ENCODE data around the gene RCAN1. TPM values are rescaled to one million over a fixed set of nuclear protein-coding genes. Genes with fewer than 3 reads are reported as not detected.

The RCAN1 gene
- total RNA-seq, 1 donor from 2014 or later, result 11.1 TPM

DNA sequence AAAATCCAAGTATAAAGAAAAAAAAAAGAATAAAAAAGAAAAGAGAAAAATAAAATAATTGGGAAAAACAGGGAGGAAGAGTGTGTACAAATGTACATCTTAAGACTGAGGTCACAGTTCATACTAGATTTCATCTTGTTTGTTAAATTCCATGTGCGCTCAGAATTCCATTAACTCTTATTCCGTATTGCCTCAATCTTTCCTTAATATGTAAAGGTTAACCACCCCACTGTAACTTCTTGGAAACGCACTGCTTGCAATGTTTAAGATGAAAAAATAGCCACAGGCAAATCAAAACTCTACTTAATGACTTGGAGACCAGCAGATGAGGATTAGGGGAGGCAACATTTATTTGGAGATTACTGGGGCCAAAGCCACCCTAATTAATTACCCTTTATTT, 79.0 kb downstream of the RCAN1 start:
- intact Hi-C loops (cut with micrococcal nuclease), result no loop called here

DNA sequence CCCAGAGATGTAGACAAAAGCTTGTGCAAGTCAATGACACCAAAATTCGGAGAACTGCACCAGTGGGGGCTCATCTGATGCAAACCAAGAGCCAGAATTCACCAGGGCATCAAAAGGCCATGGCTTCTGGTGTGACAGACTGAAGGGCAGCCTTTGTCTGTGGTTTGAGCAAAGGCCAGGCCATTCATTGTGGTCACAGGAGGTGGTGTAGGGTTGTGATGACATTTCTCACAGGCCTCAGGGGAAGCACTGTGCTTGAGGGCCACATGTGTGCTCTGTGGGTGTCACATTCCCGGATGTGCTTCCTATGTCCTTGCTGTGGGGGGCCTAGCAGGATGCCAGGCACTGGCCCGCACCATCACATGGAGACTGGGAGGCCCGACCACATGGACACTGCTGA, 80.4 kb downstream of the RCAN1 start:
- peaks cover 7% of the 10 kb centered on the region for H3K27me3 Mint-ChIP-seq (ENCODE audit: insufficient read depth)
- peaks cover 10% of the 10 kb centered on the region for H3K4me1 Mint-ChIP-seq (ENCODE audit: low read depth)
- intact Hi-C loops (cut with micrococcal nuclease), result no loop called here
- H3K9me3 Mint-ChIP-seq, result no peaks in the 10 kb centered on the region
- no peak for DNase-seq (ENCODE audit: low spot score)
- no peak overlapping the region for H3K4me3 Mint-ChIP-seq
- no peaks in the 10 kb centered on the region for H3K36me3 Mint-ChIP-seq (ENCODE audit: low read depth)
- peak overlapping the region; percentile 64 for H3K27ac Mint-ChIP-seq

More for the DNA sequence above, 79.0 kb downstream of the RCAN1 start:
- no peak for DNase-seq (ENCODE audit: low spot score)
- Mint-ChIP-seq H3K4me1 (ENCODE audit: low read depth) (peaks cover 10% of the 10 kb centered on the region), H3K9me3 (no peaks in the 10 kb centered on the region), H3K27ac (no peak overlapping the region), H3K4me3 (no peak overlapping the region), H3K36me3 (ENCODE audit: low read depth) (no peaks in the 10 kb centered on the region), H3K27me3 (ENCODE audit: insufficient read depth) (peaks cover 4% of the 10 kb centered on the region)

GRCh38 chr21:34533938-34534337, 81.0 kb downstream of the RCAN1 start:
- no peaks in the 10 kb centered on the region for H3K9me3 Mint-ChIP-seq
- peaks cover 7% of the 10 kb centered on the region for H3K27me3 Mint-ChIP-seq (ENCODE audit: insufficient read depth)
- no peaks in the 10 kb centered on the region for H3K36me3 Mint-ChIP-seq (ENCODE audit: low read depth)
- no peak overlapping the region for H3K4me3 Mint-ChIP-seq
- peaks cover 10% of the 10 kb centered on the region for H3K4me1 Mint-ChIP-seq (ENCODE audit: low read depth)
- intact Hi-C loops (cut with micrococcal nuclease), result no loop called here
- H3K27ac Mint-ChIP-seq, result peak overlapping the region; percentile 19
- no peak for DNase-seq (ENCODE audit: low spot score)

- intact Hi-C loops (cut with micrococcal nuclease), result no loop called here
- DNase-seq (ENCODE audit: low spot score), result no peak
- H3K27ac Mint-ChIP-seq, result no peak overlapping the region
- H3K9me3 Mint-ChIP-seq, result no peaks in the 10 kb centered on the region
- peaks cover 8% of the 10 kb centered on the region for H3K27me3 Mint-ChIP-seq (ENCODE audit: insufficient read depth)
- peaks cover 27% of the 10 kb centered on the region for H3K4me1 Mint-ChIP-seq (ENCODE audit: low read depth)
- no peaks in the 10 kb centered on the region for H3K36me3 Mint-ChIP-seq (ENCODE audit: low read depth)
- no peak overlapping the region for H3K4me3 Mint-ChIP-seq
Measured at GRCh38 chr21:34531399-34531798, 83.5 kb downstream of the RCAN1 start.

DNA sequence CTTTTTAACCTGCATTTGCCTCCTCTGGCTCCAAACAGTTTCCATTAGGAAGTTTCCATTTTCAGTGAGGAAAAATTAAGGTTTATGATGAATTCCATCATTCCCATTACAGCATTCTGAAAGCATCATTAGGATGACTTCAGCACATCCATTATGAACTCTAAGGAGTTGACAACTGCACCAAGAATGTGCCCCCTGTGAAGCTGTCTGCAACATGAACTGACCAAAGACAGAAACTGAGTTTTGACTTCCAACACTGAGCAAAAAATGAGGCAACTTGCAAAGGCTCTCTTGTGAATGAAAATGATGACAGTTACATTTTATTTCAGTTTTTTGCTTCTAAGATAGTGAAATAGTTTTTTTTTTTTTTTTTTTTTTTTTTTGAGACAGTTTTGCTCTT, 84.7 kb downstream of the RCAN1 start:
- Mint-ChIP-seq H3K27ac (no peak overlapping the region), H3K27me3 (ENCODE audit: insufficient read depth) (peaks cover 6% of the 10 kb centered on the region), H3K4me3 (no peak overlapping the region), H3K36me3 (ENCODE audit: low read depth) (no peaks in the 10 kb centered on the region), H3K9me3 (no peaks in the 10 kb centered on the region), H3K4me1 (ENCODE audit: low read depth) (peaks cover 31% of the 10 kb centered on the region)
- no peak for DNase-seq (ENCODE audit: low spot score)
- intact Hi-C loops (cut with micrococcal nuclease), result no loop called here

GRCh38 chr21:34528131-34528561, 86.8 kb downstream of the RCAN1 start:
- H3K36me3 Mint-ChIP-seq (ENCODE audit: low read depth), result no peaks in the 10 kb centered on the region
- no peaks in the 10 kb centered on the region for H3K9me3 Mint-ChIP-seq
- intact Hi-C loops (cut with micrococcal nuclease), result no loop called here

DNA sequence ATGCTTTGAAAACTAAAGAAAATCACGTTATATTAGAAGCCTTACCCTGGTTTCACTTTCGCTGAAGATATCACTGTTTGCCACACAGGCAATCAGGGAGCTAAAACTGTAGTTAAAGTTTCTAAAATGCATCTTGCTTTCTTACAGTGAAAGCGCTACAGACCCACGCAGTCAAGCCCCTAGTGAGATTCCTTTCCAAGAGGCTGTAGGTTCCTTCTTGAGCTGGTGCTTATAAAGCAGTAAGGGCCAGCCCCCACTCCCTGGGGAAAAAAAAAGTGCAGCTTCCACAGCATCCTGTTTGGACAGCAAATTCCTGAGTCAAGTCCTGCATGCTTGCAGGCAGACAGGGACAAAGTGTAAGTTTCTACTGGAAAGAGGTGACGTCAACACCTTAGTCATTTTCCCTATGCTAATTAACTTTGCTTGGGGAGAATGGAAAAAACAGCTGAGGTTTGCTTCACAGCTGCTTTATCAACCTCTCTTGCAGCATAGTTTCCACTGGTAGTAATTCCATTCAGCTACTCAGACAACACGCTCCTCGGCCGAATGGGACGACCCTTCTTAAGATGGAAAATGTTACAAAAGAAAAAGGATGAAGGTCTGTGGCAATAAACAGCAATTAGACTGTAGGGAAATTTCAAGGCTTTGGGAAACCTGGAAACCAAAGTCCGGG, 88.2 kb downstream of the RCAN1 start:
- Mint-ChIP-seq H3K9me3 (no peaks in the 10 kb centered on the region), H3K4me3 (peak overlapping the region; percentile 66), H3K4me1 (ENCODE audit: low read depth) (peaks cover 33% of the 10 kb centered on the region), H3K27me3 (ENCODE audit: insufficient read depth) (peaks cover 6% of the 10 kb centered on the region), H3K36me3 (ENCODE audit: low read depth) (no peaks in the 10 kb centered on the region), H3K27ac (peak overlapping the region; percentile 89)
- intact Hi-C loops (cut with micrococcal nuclease), result loop anchor here (1.0 to 2.0 kb wide), 5 partner anchors 9 to 328 kb away; partner anchors contain the start of gene RCAN1
- no peak for DNase-seq (ENCODE audit: low spot score)

More at GRCh38 chr21:34528131-34528561, 86.8 kb downstream of the RCAN1 start:
- Mint-ChIP-seq H3K27me3 (ENCODE audit: insufficient read depth) (peaks cover 6% of the 10 kb centered on the region), H3K4me3 (no peak overlapping the region), H3K27ac (no peak overlapping the region), H3K4me1 (ENCODE audit: low read depth) (peaks cover 23% of the 10 kb centered on the region)
- DNase-seq (ENCODE audit: low spot score), result no peak

DNA sequence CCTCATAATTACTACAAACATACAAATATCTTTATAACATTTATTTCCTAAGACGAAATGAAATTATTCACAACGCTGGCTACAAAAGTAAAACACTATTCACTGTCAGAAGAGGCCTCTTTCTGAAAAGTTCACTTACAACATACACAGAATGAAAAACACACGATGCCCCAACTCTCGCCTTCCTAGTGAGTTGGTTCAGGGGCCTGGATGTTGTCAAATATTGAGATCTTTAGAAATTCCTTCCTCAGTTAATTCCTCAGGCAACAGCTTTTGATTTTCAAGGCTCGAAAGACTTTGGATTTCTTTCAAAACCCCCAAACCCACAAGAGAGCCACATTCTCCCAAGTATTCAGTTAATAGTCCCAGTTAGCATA, 88.7 kb downstream of the RCAN1 start:
- Mint-ChIP-seq H3K27ac (peak overlapping the region; percentile 89), H3K36me3 (ENCODE audit: low read depth) (no peaks in the 10 kb centered on the region), H3K27me3 (ENCODE audit: insufficient read depth) (peaks cover 5% of the 10 kb centered on the region), H3K4me1 (ENCODE audit: low read depth) (peaks cover 33% of the 10 kb centered on the region), H3K4me3 (peak overlapping the region; percentile 66), H3K9me3 (no peaks in the 10 kb centered on the region)
- intact Hi-C loops (cut with micrococcal nuclease), result loop anchor here (1.0 to 2.0 kb wide), 4 partner anchors 9 to 327 kb away; partner anchors contain the start of gene RCAN1
- no peak for DNase-seq (ENCODE audit: low spot score)

DNA sequence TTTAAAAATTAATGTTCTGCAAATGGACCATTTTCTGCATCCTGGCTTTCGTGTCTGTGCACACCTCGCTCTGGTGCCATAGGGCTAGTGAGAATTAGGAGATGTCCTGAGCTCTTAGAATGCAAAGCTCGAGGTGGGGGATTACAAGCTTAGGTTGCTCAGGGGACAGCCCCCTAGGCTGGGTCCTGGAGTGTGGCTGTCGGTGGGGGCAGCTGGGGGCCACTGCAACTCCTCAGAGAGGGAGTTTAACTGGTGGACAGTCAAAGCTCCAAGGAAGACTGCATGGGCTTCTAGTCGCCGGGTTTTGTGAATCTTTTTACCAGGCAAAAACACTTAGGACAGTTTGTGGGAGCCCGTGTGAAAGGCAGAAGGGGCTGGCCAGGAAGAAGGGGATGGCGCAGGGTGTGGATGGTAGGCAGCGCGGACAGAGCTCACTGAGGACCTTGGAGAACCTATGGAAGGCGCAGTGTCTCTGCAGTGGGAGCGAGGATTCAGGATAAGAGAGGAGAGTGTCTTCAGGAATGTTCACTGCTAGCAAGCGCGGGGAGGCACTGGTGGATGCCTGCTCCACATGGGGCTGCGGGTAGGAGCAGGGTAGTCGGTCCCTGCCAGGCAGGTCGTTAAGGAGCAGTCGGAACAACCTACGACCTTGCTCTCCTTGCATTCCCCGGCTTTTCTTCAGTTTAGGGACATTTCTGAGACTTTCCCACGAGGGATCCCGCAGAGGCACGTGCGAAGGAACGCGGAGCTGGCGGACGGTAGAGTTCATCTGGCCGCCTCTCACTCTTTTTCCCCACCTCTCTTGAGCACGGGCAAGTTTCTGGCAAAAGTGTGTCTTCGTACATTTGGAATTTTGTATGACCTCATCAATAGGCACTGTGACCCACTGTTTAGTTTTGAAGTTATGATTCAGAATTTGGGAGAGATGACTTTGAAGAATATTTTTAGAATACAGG, 90.0 kb downstream of the RCAN1 start:
- Mint-ChIP-seq H3K9me3 (no peaks in the 10 kb centered on the region), H3K27ac (no peak overlapping the region), H3K4me3 (no peak overlapping the region), H3K4me1 (ENCODE audit: low read depth) (peaks cover 33% of the 10 kb centered on the region), H3K36me3 (ENCODE audit: low read depth) (no peaks in the 10 kb centered on the region), H3K27me3 (ENCODE audit: insufficient read depth) (peaks cover 4% of the 10 kb centered on the region)
- intact Hi-C loops (cut with micrococcal nuclease), result no loop called here
- no peak for DNase-seq (ENCODE audit: low spot score)

- no peaks in the 10 kb centered on the region for H3K9me3 Mint-ChIP-seq
- DNase-seq (ENCODE audit: low spot score), result no peak
- H3K27ac Mint-ChIP-seq, result no peak overlapping the region
- H3K36me3 Mint-ChIP-seq (ENCODE audit: low read depth), result no peaks in the 10 kb centered on the region
- peaks cover 33% of the 10 kb centered on the region for H3K4me1 Mint-ChIP-seq (ENCODE audit: low read depth)
- intact Hi-C loops (cut with micrococcal nuclease), result no loop called here
- no peak overlapping the region for H3K4me3 Mint-ChIP-seq
- peaks cover 2% of the 10 kb centered on the region for H3K27me3 Mint-ChIP-seq (ENCODE audit: insufficient read depth)
Measured at GRCh38 chr21:34523019-34523555, 91.8 kb downstream of the RCAN1 start.

GRCh38 chr21:34522284-34522683, 92.6 kb downstream of the RCAN1 start:
- Mint-ChIP-seq H3K27ac (peak overlapping the region; percentile 29), H3K27me3 (ENCODE audit: insufficient read depth) (no peaks in the 10 kb centered on the region), H3K4me3 (no peak overlapping the region), H3K4me1 (ENCODE audit: low read depth) (peaks cover 35% of the 10 kb centered on the region), H3K36me3 (ENCODE audit: low read depth) (no peaks in the 10 kb centered on the region), H3K9me3 (no peaks in the 10 kb centered on the region)
- intact Hi-C loops (cut with micrococcal nuclease), result no loop called here
- DNase-seq (ENCODE audit: low spot score), result no peak

DNA sequence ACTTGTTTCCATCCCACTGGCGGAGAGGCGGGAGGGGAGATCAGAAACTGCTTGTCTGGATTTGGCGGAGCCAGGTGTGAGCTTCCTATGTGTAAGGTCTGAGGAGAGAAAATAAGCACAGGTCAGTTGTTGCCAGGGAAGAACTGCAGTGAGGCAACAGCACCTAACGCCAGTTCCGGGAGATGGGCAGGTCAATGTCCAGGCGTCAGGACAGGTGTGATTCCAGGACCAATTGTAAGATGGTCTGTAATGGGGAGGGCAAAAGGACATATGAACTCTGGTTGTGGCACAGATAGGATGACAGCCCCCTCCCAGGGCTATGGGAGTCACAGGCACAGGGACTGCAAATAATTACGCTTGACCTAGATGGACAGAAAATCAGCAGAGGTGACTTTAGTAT, 93.4 kb downstream of the RCAN1 start:
- Mint-ChIP-seq H3K36me3 (ENCODE audit: low read depth) (no peaks in the 10 kb centered on the region), H3K4me3 (no peak overlapping the region), H3K27ac (no peak overlapping the region), H3K9me3 (no peaks in the 10 kb centered on the region), H3K27me3 (ENCODE audit: insufficient read depth) (no peaks in the 10 kb centered on the region), H3K4me1 (ENCODE audit: low read depth) (peaks cover 35% of the 10 kb centered on the region)
- no peak for DNase-seq (ENCODE audit: low spot score)
- intact Hi-C loops (cut with micrococcal nuclease), result no loop called here
